ENCODE data around the gene SLC30A2. TPM values are rescaled to one million over a fixed set of nuclear protein-coding genes. Genes with fewer than 3 reads are reported as not detected.
A peak's percentile ranks its signal among the peaks of the same experiment; 100 is the strongest.

The SLC30A2 gene
- total and polyA plus RNA-seq, 3 donors from 2014 or later: 0.24 to 1.0 (median 0.87) TPM

GRCh38 chr1:26009796-26010447, 36.0 kb downstream of the SLC30A2 start:
- H3K27me3 ChIP-seq: no peaks in the 10 kb centered on the region
- TF ChIP-seq CTCF (IDR thresholded peaks at IDR 0.05) (peak in 2 of 3 experiments; percentile 8 to 20), POLR2A (IDR thresholded peaks at IDR 0.05) (no peak)
- H3K27ac ChIP-seq: no peak overlapping the region
- H3K4me1 ChIP-seq: peaks cover 12% of the 10 kb centered on the region
- no peak for DNase-seq
- no peaks in the 10 kb centered on the region for H3K36me3 ChIP-seq (ENCODE audit: low read depth, missing control alignments)
- H3K4me3 ChIP-seq: no peak overlapping the region
- no peaks in the 10 kb centered on the region for H3K9me3 ChIP-seq
- WGBS, 2 donors: 60 to 78% methylated on average over 6 of the region's 6 CpGs
- intact Hi-C loops (cut with DNase I; ENCODE audit: low total_unique reads): no loop called here

- no peak for DNase-seq
- 89 to 94% methylated on average over 16 of the region's 16 CpGs for WGBS, 2 donors
- Histone ChIP-seq H3K27me3 (no peaks in the 10 kb centered on the region), H3K4me1 (peaks cover 18% of the 10 kb centered on the region), H3K9me3 (no peaks in the 10 kb centered on the region), H3K36me3 (ENCODE audit: low read depth, missing control alignments) (no peaks in the 10 kb centered on the region), H3K4me3 (no peak overlapping the region), H3K27ac (no peak overlapping the region)
- TF ChIP-seq CTCF (IDR thresholded peaks at IDR 0.05) (no peak), POLR2A (IDR thresholded peaks at IDR 0.05) (no peak)
- intact Hi-C loops (cut with DNase I; ENCODE audit: low total_unique reads): no loop called here
These were observed 39.2 kb downstream of the SLC30A2 start for GRCh38 chr1:26006710-26007109.

GRCh38 chr1:26005434-26006105, 40.3 kb downstream of the SLC30A2 start:
- Histone ChIP-seq H3K36me3 (ENCODE audit: low read depth, missing control alignments) (no peaks in the 10 kb centered on the region), H3K9me3 (no peaks in the 10 kb centered on the region), H3K27me3 (no peaks in the 10 kb centered on the region), H3K4me3 (no peak overlapping the region), H3K4me1 (peaks cover 18% of the 10 kb centered on the region), H3K27ac (no peak overlapping the region)
- no peak for TF ChIP-seq POLR2A (IDR thresholded peaks at IDR 0.05)
- no peak for TF ChIP-seq CTCF (IDR thresholded peaks at IDR 0.05)
- WGBS, 2 donors: 65 to 68% methylated on average over 3 to 4 of the region's 4 CpGs
- intact Hi-C loops (cut with DNase I; ENCODE audit: low total_unique reads): no loop called here
- DNase-seq: no peak

- WGBS, 2 donors: 75 to 92% methylated on average over 2 of the region's 2 CpGs
- intact Hi-C loops (cut with DNase I; ENCODE audit: low total_unique reads): no loop called here
These were observed 42.2 kb downstream of the SLC30A2 start for GRCh38 chr1:26003756-26004155.

More at GRCh38 chr1:26003756-26004155, 42.2 kb downstream of the SLC30A2 start:
- Histone ChIP-seq H3K36me3 (ENCODE audit: low read depth, missing control alignments) (no peaks in the 10 kb centered on the region), H3K27me3 (no peaks in the 10 kb centered on the region), H3K4me3 (no peak overlapping the region), H3K27ac (no peak overlapping the region), H3K9me3 (no peaks in the 10 kb centered on the region), H3K4me1 (peaks cover 26% of the 10 kb centered on the region)
- no peak for DNase-seq
- TF ChIP-seq CTCF (IDR thresholded peaks at IDR 0.05) (no peak), POLR2A (IDR thresholded peaks at IDR 0.05) (no peak)

Data from testis (tissue), 3 donors.